Endothelial cell of umbilical vein (primary cell): ENCODE measurements around the gene CKS1B. TPM values are rescaled to one million over a fixed set of nuclear protein-coding genes. Genes with fewer than 3 reads are reported as not detected.

Experiments used
- BruUV-seq: library from RNA; stranded (reverse); fragments of 400-500 nt; replicated peaks from 2 replicates; lab custom pipeline; 2021; lab: Mats Ljungman, UMichigan
- CTCF ChIA-PET: fragments of 300-600, 350-600 bp; sonication (Branson Sonifier 250); formaldehyde crosslinking; loops from one replicate; lab custom pipeline; 2021; ENCODE audit warnings: antibody characterized with exemption, inconsistent platforms; lab: Charles Lee
- POLR2A ChIA-PET: fragments of 300-600, 350-600 bp; sonication (Branson Sonifier 250); formaldehyde crosslinking; loops from one replicate; lab custom pipeline; 2021; ENCODE audit warnings: antibody characterized with exemption, inconsistent platforms; lab: Charles Lee
- DNase-seq: peaks from one replicate; pipeline ENCODE4 v3.0.0-alpha.2; 2011; ENCODE audit warnings: low read depth, low spot score
- FAIRE-seq: peaks from 2 replicates; lab custom pipeline; 2011; peaks lifted over from hg19 to GRCh38; lab: Jason Lieb, UNC
- H2AFZ ChIP-seq: 2 replicates; pipeline ENCODE4 v1.6.0; 2012; ENCODE audit warnings: low read depth, low read length, control low read depth, inconsistent platforms
- H3K27ac ChIP-seq: 2 replicates; pipeline ENCODE4 v1.5.1; 2011; ENCODE audit warnings: low read depth, mild to moderate bottlenecking, control low read depth, low read length, moderate library complexity; ENCODE audit not compliant: insufficient read depth
- H3K27me3 ChIP-seq, 2 experiments: 2 replicates each; pipeline versions ENCODE4 v1.6.0 to v1.6.1; 2011; ENCODE audit warnings: low read length in 2 of 2, mixed read lengths in 1 of 2; ENCODE audit not compliant: control insufficient read depth in 2 of 2, insufficient read depth in 2 of 2
- H3K36me3 ChIP-seq, 2 experiments: 2 replicates in 1 of 2; 3 replicates in 1 of 2; pipeline ENCODE4 v1.5.1; 2011; ENCODE audit warnings: low read length in 2 of 2, mild to moderate bottlenecking in 1 of 2, moderate library complexity in 1 of 2; ENCODE audit not compliant: control insufficient read depth in 2 of 2, insufficient read depth in 2 of 2; ENCODE audit errors: extremely low read depth in 1 of 2
- H3K4me1 ChIP-seq: 3 replicates; pipeline ENCODE4 v1.5.1; 2011; ENCODE audit warnings: mild to moderate bottlenecking, low read length; ENCODE audit not compliant: control insufficient read depth, insufficient read depth; ENCODE audit errors: extremely low read depth
- H3K4me2 ChIP-seq: 2 replicates; pipeline ENCODE4 v1.6.1; 2011; ENCODE audit warnings: low read length, control low read depth, mixed read lengths; ENCODE audit not compliant: insufficient read depth
- H3K4me3 ChIP-seq, 3 experiments: fragments of 200-600 bp in 1 of 3; sonication (generic), shearing (Covaris generic) in 1 of 3; replicated peaks in 1 of 3; 2 replicates each; pipeline ENCODE4 v1.5.1; 2011 to 2016; ENCODE audit warnings: control low read depth in 3 of 3, low read length in 3 of 3, mild to moderate bottlenecking in 2 of 3, inconsistent platforms in 1 of 3, low read depth in 1 of 3, moderate library complexity in 1 of 3; ENCODE audit not compliant: insufficient read depth in 1 of 3
- H3K79me2 ChIP-seq: 2 replicates; pipeline ENCODE4 v1.6.0; 2012; ENCODE audit warnings: low read length, inconsistent platforms; ENCODE audit not compliant: control insufficient read depth, insufficient read depth
- H3K9ac ChIP-seq: replicated peaks from 2 replicates; pipeline ENCODE3; 2011; ENCODE audit warnings: low read length, control low read depth; ENCODE audit not compliant: insufficient read depth; ENCODE audit errors: extremely low read depth
- H3K9me1 ChIP-seq: replicated peaks from 3 replicates; pipeline ENCODE4 v1.6.0; 2011; ENCODE audit warnings: mild to moderate bottlenecking, low read length; ENCODE audit not compliant: control insufficient read depth, insufficient read depth; ENCODE audit errors: extremely low read depth
- H3K9me3 ChIP-seq: replicated peaks from 2 replicates; pipeline ENCODE4 v1.5.1; 2012; ENCODE audit warnings: low read length, inconsistent platforms; ENCODE audit not compliant: control insufficient read depth, insufficient read depth
- H4K20me1 ChIP-seq: replicated peaks from 2 replicates; pipeline ENCODE3; 2011; ENCODE audit warnings: mild to moderate bottlenecking, low read length; ENCODE audit not compliant: control insufficient read depth, insufficient read depth; ENCODE audit errors: extremely low read depth
- CTCF ChIP-seq, 2 donors: IDR thresholded peaks; 1 replicate in 1 of 2; 2 replicates in 1 of 2; pipeline ENCODE4 v1.5.1; 2011; ENCODE audit warnings: low read length in 2 of 2, mild to moderate bottlenecking in 2 of 2, moderate library complexity in 2 of 2, control low read depth in 1 of 2, inconsistent platforms in 1 of 2, low read depth in 1 of 2; ENCODE audit not compliant: insufficient read depth in 1 of 2; ENCODE audit errors: extremely low read depth in 1 of 2
- EZH2 ChIP-seq: IDR thresholded peaks from 2 replicates; pipeline ENCODE4 v1.6.1; 2012; ENCODE audit warnings: borderline replicate concordance, low read depth, mild to moderate bottlenecking, moderate library complexity, low read length, inconsistent platforms; ENCODE audit not compliant: severe bottlenecking
- FOS ChIP-seq: IDR thresholded peaks from 2 replicates; pipeline ENCODE4 v1.6.1; 2011; ENCODE audit warnings: mild to moderate bottlenecking, low read length, moderate library complexity, borderline replicate concordance; ENCODE audit not compliant: insufficient read depth
- GATA2 ChIP-seq: IDR thresholded peaks from 2 replicates; pipeline ENCODE4 v1.7.0; 2011; ENCODE audit warnings: low read depth, mild to moderate bottlenecking, moderate library complexity, mixed read lengths, low read length; ENCODE audit not compliant: insufficient read length, insufficient read depth
- JUN ChIP-seq: IDR thresholded peaks from 2 replicates; pipeline ENCODE4 v1.6.1; 2011; ENCODE audit warnings: borderline replicate concordance, low read depth; ENCODE audit not compliant: insufficient read length, insufficient read depth
- POLR2A ChIP-seq: IDR thresholded peaks from 2 replicates; pipeline ENCODE4 v1.6.1; 2012; ENCODE audit warnings: low read depth, mild to moderate bottlenecking, control low read depth, low read length
- POLR2AphosphoS5 ChIP-seq: IDR thresholded peaks from 2 replicates; pipeline ENCODE4 v1.6.1; 2012; ENCODE audit warnings: low read depth, mild to moderate bottlenecking, control low read depth, low read length, moderate library complexity; ENCODE audit not compliant: insufficient read depth
- dilution Hi-C: fragments of 300-500 bp; cut with MboI; formaldehyde crosslinking; loops from one replicate; pipeline ENCODE4 v1.15.0; 2019; ENCODE audit warnings: low sequenced_read_pairs; ENCODE audit not compliant: extremely low pct_ligation_motif_present
- intact Hi-C: fragments of 100-400 bp; cut with micrococcal nuclease; formaldehyde crosslinking; loops from one replicate; pipeline ENCODE4 v1.10.0; 2022
- polyA plus RNA-seq, 4 experiments: library from polyadenylated mRNA; depleted of rRNA in 3 of 4; stranded (reverse) in 3 of 4; unstranded in 1 of 4; fragments of >200 nt; gene quantifications; 2 replicates each; pipeline versions ENCODE4 v1.2.1 to v1.2.3, GENCODE V29; 2011 to 2012; ENCODE audit warnings: missing spikeins in 1 of 4
- total RNA-seq: library from RNA; stranded (reverse); gene quantifications from 2 replicates; pipeline ENCODE4 v1.2.3, GENCODE V29; 2021

Gene CKS1B
- total and polyA plus RNA-seq, 2 donors (not counting 3 experiments of a cell fraction or from before 2014, with no cell fraction given), result 126 to 280 TPM

GRCh38 chr1:155009221-155009711 is 34.8 kb downstream of the CKS1B start:
- Histone ChIP-seq H3K9ac (no peak overlapping the region), H3K4me3 (no peak overlapping the region), H2AFZ (no peak overlapping the region), H3K4me2 (no peak overlapping the region), H3K27ac (no peak overlapping the region), H3K4me1 (peaks cover 10% of the 10 kb centered on the region), H3K9me3 (no peaks in the 10 kb centered on the region), H4K20me1 (no peaks in the 10 kb centered on the region), H3K79me2 (peaks cover 11% of the 10 kb centered on the region), H3K36me3 (no peaks in the 10 kb centered on the region), H3K9me1 (no peaks in the 10 kb centered on the region), H3K27me3 (no peaks in the 10 kb centered on the region)
- no peak for TF ChIP-seq JUN
- no peak for TF ChIP-seq CTCF (IDR thresholded peaks at IDR 0.05; ENCODE audit: extremely low read depth in 1 of 2, insufficient read depth in 1 of 2, low read depth in 1 of 2, low read length in 2 of 2)
- no peak for TF ChIP-seq POLR2A
- intact Hi-C loops (no loop called here), dilution Hi-C loops (no loop called here)
- CTCF ChIA-PET, result interaction anchor here (4.3 kb wide), 1 partner anchor 8 kb away, joined by 40 read pairs; no protein-coding TSS in a partner anchor
- no peak for FAIRE-seq
- DNase-seq, result no peak
- POLR2A ChIA-PET, result no interaction called here
- BruUV-seq, result no TSS peak

- no peak overlapping the region for H3K9ac ChIP-seq
- H4K20me1 ChIP-seq, result no peaks in the 10 kb centered on the region
- peaks cover 5% of the 10 kb centered on the region for H3K4me1 ChIP-seq
- no peaks in the 10 kb centered on the region for H3K9me1 ChIP-seq
- no peak overlapping the region for H2AFZ ChIP-seq
- intact Hi-C loops, result no loop called here
- no peaks in the 10 kb centered on the region for H3K27me3 ChIP-seq
- DNase-seq (no peak), FAIRE-seq (no peak)
- H3K9me3 ChIP-seq, result no peaks in the 10 kb centered on the region
- dilution Hi-C loops, result no loop called here
- H3K4me2 ChIP-seq, result no peak overlapping the region
- H3K27ac ChIP-seq, result no peak overlapping the region
- H3K4me3 ChIP-seq, result no peak overlapping the region
- TF ChIP-seq CTCF (IDR thresholded peaks at IDR 0.05; ENCODE audit: extremely low read depth in 1 of 2, insufficient read depth in 1 of 2, low read depth in 1 of 2, low read length in 2 of 2) (no peak), GATA2 (no peak), POLR2AphosphoS5 (no peak), EZH2 (no peak), JUN (no peak), FOS (no peak)
- BruUV-seq, result no TSS peak
- ChIA-PET POLR2A (no interaction called here), CTCF (interaction anchor here (4.3 kb wide), 1 partner anchor 8 kb away, joined by 40 read pairs; no protein-coding TSS in a partner anchor)
- H3K79me2 ChIP-seq, result peaks cover 9% of the 10 kb centered on the region
- H3K36me3 ChIP-seq, result peaks cover 0 to 2% of the 10 kb centered on the region in 2 experiments
Observed at GRCh38 chr1:155009742-155010141, 35.3 kb downstream of the CKS1B start.
